ENCODE measurements around the gene MTUS2.

MTUS2 gene

DNA sequence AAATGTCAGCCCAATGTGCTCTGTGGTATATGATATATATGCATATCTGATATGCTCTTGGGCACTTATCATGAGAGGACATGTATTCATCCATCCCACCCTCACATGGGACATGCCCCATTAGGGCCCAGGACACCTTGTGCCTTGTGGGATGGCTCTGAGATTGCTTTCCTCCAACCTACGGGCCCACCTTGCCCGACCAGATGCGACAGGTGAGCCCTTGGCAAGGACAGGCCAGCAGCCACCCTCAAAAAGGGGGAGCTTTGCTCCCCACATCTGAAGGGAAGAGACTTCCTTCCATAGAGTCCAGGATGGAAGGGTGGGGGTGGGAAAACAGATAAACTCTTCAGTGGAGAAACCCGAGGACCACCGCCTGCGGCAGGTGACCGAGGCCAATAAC, 716.7 kb downstream of the MTUS2 start:
- DNase-seq: no peak

GRCh38 chr13:29537736-29538651, 717.9 kb downstream of the MTUS2 start:
- no peak for DNase-seq

- DNase-seq: no peak
Observed at GRCh38 chr13:29538652-29539040, 718.5 kb downstream of the MTUS2 start.

GRCh38 chr13:29539856-29540255, 719.7 kb downstream of the MTUS2 start:
- no peak for DNase-seq

DNA sequence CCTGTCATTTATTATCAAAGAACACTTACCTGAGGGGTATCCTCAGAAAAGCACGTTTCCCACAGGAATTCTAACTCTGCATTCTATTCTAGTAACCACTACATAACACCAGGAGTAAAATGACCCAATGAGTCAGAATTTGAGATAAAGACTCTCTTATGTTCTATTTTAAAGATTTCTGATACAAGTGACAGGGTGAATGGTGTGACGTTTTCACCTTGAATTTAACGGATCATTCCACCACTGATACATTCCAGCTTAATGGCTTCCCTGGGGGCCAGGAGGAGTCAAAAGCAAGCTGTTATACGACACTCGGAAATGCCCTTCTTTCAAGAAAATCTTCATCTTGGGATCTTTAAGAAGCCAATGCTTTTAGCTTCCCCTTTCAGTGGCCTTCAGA, 720.2 kb downstream of the MTUS2 start:
- DNase-seq: no peak

DNA sequence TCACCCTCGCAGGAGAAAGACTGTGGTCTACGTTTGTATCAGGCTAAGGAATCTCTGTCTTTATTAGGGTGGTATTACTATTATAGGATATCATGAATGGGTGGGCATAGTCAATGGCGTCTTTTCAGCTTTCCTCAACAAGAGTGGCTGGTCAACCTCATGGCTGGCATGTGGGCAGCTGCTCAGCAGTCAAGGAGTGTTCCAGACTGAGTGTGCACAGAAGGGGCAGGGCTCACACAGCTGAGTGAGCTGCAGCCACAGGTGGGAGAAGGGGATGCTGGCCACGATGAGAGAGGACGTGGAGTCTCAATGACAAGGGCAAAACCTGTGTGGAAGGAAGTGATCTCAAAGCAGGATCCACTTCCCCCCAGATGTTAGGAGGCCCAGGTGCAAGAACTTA, 720.7 kb downstream of the MTUS2 start:
- no peak for DNase-seq

DNA sequence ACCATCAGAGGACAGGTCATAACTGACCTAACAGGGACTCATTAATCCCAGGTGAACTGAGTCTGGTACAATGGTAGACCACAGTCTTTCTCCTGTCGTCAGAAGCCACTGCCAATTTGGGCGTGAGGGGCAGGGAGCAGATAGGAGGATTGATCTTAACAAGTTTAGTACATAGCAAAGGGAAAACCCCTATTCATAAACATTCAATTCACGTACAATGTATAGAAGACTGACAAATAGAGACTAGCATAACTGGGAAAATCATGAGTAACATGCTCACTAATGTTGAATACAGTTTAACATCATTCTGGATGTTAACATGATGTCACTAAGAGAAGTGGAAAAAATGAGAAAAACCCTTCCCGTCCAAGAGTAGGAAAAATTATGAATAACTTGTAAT, 721.3 kb downstream of the MTUS2 start:
- no peak for DNase-seq

DNA sequence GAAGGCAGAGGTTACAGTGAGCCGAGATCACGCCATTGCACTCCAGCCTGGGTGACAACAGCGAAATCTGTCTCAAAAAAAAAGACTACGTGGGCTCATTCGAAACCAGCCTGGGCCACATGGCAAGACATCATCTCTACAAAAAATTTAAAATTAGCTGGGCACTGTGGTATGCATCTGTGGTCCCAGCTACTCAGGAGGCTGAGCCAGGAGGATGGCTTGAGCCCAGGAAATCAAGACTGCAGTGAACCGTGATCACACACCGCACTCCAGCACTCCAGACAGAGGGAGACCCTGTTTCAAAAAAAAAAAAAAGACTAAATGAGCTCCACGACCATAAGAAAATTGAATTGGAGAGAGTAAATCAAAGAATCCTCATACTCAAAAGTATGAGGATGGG, 722.2 kb downstream of the MTUS2 start:
- DNase-seq: no peak

GRCh38 chr13:29543230-29544215, 723.4 kb downstream of the MTUS2 start:
- peak; percentile 79 for DNase-seq

GRCh38 chr13:29545988-29546387, 725.8 kb downstream of the MTUS2 start:
- DNase-seq: no peak

DNA sequence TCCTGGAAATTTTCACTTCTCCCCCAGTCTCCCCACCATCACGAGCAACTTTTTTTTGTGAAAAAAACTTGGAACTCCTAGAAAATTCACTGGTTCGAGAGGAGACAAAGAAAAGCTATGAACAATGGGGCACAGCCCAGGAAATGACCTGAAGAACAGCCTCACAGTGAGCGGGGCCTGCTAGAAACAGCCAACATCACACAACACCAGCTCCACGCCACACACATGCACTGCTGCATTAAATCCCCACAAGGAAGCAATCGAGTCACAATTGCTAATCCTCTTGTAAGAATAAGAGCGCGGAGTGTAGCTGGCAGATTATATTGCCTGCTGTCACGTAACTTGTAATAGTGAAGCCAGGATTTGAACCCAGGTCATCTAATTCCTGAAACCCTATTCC, 726.5 kb downstream of the MTUS2 start:
- no peak for DNase-seq

GRCh38 chr13:29547153-29547552, 727.0 kb downstream of the MTUS2 start:
- DNase-seq: no peak

- no peak for DNase-seq
Observed at GRCh38 chr13:29548722-29549121, 728.6 kb downstream of the MTUS2 start.

DNA sequence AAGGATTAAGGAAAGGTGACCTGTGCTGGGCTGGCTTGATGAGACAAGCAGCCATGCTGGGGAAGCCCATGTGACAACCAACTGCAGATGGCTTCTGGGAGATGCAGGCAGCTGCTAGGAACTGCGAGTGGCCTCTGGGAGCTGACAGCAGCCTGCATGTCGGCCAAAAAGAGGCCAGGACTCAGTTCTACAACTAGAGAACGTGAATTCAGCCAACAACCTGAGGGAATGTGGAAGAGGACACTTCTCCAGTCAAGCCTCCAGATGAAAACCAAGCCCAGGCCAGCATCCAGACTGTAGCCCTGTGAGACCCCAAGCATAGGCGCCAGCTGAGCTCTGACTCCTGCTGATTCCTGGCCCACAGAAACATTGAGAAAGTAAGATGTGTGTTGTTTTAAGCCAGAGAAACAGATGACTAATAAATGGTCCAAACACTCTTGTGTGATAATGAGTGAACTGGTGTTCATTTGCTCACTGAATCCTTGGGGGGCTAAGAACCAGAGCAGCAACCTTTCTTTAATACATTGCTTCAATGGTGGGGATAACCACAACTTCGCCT, 730.4 kb downstream of the MTUS2 start:
- no peak for DNase-seq

DNA sequence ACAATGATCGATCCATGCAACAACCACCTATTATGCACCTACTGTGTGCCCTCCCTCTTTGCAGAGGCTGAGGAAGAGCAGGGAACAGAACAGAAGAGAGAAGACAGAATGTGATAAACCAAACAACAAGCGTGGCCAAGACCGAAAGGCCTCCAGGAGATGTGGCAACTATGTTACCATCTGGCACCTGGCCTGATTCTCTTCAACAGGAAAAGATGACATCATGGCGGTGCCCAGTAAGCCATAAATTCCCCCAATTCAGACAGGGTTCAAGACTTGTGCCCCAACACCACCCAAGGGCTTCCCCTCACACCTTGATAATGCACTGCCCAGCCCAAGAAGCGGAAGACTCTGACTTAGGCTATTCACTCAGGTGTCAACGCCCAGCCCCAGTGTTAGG, 731.1 kb downstream of the MTUS2 start:
- no peak for DNase-seq
